CD1c-positive myeloid dendritic cell (primary cell): ENCODE measurements around the gene PRND.
A peak's percentile ranks its signal among the peaks of the same experiment; 100 is the strongest.
"Not testable (repeated sequence)": the region's sequence is repeated elsewhere in the genome, so short reads cannot be mapped to it uniquely, and the experiment has no call there.

Experiments
- DNase-seq: peaks from one replicate; pipeline ENCODE4 v3.0.0-alpha.2; 2016; ENCODE audit errors: extremely low spot score

Gene PRND

DNA sequence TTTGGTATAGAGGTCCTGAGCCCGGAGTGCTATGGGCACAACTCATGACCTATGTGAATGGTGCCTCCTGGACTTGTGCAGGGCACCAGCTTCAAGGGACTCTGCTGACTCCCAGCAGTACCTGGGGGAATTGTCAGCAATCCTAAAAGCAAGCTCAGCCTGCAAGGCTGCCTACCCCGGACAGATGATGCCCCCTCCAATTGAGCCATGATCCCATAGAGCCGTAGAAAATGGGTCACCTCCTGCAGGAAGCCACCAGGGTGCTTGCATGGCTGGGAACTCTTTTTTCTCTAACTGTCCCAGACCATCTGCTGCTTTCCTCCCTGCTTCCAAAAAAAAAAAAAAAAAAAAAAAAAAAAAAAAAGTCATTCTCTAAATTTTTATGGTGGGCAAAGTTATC lies 12.9 kb upstream of the PRND start:
- DNase-seq, result no peak

DNA sequence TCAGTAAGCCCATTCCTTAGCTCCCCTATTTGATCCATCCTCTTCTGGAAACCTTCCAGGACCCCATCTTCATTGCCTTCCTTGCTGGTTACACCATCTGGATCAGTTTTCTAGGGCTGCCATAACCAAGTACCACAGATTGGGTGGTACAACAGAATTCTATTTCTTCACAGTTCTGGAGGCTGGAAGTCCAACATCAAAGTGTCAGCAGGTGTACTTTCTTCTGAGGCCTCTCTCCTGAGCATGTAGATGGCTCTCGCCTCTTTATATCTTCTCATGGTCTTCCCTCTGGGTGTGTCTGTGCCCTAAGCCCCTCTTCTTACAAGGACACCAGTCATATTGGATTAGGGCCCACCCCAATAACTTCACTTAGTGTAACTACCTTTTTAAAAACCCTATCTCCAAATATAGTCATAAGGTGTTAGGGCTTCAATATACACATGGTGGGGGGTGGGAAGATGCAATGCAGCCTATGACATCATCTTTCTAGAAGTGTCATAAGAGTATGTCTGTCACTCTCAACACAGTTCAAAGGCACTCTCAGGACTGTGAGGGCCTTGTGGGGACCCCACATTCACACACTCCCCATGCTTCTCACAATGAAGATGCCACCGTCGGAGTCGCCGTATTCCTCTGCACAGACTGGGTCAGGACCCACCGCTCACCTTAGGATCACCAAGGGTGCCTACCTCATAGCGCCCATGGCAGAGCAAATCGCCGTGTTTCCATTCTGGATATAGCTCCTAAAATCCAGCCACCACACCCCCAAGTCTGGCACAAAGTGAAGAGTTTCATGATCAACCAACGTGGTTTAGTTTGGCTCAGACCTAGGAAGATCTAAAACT lies 12.2 kb upstream of the PRND start:
- no peak for DNase-seq

DNA sequence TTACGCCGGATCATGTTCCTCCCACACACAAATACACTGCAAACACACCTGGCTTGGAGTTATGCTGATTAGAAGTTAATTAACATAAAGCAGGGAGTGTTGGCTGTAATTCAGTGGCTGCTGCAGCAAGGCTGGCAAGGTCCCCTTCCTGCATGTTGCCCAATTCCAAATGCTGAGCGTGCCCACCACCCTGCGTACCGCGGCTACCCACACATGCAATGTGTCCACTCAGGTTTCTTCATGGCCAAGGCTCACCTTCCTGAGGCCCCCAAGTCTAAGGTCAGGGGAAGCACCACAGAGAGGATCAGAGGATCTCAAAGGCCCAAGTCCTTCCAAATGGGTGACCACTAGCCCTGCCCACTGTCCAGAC lies 11.6 kb upstream of the PRND start:
- DNase-seq, result no peak

DNA sequence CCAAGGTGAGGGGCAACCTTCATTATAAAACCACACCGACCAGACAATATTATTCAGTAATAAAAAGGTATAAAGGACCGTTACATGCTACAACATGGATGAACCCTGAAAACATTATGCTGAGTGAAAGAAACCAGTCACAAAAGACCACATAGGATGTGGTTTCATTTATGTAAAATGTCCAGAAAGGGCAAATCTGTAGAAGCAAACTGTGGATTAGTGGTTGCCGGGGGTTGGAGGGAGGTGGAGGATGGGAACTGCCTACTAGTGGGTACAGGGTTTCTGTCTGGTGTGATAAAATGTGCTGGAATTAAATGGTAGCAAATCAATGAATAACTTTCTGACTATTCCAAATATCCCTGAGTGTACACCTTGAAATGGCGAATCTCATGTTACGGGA lies 10.2 kb upstream of the PRND start:
- no peak for DNase-seq

DNA sequence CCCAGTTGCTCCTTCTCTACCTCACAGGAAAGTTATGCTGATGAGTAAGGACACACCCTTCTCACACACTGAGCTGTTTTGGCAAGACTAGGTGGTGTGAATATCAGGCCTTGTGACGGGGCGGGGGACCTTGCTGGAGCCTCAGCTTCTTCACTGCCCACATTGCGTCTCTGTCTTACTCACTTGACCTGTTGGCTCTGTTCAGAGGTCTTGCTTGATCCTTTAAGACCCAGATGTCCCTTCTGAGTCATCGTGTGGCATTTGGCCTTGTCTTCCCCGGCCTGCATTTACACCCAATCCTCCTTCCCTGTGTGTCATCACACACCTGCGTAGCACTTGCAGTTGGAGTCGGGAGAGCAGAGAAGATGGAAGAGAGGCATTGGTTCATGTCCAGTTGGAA lies 8.3 kb upstream of the PRND start:
- no peak for DNase-seq

DNA sequence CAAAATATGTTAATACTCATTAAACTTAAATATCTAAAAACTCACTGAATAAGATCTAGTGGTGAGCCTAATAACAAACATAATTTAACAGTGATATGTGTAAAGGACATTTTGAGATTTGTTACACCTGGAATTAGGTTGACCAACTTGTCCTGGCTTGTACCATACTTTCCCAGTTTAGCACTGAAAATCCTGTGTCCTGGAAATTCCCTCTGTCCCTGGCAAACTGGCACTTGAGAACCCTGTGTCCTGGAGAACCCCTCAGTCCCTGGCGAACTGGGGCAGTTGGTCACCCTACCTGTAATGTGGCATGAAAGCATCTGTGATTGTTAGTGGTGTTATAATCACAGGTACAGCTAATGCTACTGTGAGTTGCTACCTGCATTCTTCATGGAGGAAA lies 6.9 kb upstream of the PRND start:
- DNase-seq, result no peak

DNA sequence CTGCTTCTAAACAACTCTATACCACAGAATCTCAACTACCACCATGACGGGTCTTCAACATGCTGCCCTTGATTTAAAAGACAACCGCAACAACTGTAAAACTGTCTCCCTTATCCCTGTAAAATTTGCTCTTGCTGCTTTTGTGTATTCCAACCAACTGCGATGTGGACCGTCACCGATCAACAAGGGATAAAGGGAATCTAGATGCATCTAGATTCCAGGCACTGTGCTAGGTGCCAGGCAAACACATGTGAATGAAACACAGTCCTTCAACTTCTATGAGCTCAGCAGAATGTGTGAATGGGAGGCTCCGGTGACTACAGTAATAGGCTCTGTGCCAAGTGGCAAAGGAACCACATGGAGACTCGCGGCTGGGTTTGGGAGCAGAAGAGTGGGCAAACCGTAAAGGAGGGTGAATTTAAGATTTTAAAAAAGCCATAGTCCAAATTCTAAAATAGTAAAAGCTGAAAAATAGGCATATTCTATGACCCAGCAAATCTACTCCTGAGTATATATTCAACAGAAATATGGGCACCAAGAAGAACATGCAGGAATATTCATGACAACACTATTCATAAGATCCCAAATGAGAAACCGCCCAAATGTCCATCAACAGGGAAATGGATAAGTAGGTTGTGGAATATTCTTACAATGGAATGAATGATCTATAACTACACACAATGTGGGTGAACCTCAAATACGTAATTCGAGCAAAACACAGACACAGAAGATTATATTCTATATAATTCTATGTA lies 3.7 kb upstream of the PRND start:
- DNase-seq, result no peak

DNA sequence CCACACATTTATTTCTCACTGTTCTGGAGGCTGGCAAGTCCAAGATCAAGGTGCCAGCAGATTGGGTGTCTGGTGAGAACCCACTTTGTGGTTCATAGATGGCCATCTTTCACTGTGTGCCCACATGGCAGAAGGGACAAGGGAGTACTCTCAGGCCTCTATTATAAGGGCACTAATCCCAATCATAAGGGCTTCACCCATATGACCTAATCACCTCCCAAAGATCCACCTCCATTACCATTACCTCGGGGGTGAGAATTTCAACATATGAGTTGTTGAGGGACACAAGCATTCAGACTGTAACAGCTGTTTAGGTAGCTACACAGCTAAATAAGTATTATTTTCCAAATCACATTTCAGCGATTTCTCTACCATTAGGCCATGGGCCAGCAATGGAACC lies 2.5 kb upstream of the PRND start:
- DNase-seq, result no peak

DNA sequence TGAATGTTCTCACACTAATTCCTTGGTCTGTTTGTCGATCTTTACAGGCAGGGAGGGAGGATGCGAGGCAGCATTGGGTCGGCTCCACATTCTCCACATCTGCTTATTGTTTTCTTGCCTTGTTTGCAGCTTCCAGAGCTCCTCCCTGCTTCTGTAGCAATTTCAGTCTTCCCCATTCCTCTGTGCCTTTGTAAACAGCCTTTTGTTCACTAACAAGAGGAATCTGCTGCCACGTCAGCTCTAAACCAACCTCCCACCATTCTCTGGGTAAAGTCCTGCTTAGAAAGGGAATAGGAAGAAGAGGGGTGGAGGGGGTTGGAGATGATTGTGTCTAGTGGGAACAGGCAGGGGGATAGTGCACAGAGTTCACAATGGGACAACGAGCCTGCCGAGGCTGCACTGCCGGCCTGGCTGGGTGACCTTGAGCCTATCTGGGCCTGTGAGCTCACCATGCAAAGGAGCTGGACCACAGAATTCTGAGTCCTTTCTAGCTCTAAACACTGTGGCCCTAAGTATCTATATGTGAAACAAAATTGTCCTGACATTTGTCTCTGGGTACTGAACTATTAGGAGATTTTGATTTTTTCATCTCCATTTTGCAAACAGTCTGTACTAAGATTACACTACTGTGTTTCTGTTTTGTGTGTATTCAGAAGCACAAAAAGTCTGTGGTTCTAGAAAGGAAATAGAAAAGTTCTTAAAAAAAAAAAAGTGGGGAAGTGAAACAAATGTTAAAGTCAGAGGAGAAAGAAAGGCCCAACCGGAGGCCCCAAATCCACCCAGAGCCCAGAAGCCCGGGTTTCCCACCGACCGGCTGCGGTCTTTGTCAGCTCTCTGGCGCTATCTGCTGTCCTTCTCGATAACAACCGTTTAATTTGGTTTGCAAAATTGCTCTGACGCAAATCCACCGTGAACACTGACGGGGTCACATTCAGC lies 1.4 kb upstream of the PRND start:
- peak; percentile 95 for DNase-seq

DNA sequence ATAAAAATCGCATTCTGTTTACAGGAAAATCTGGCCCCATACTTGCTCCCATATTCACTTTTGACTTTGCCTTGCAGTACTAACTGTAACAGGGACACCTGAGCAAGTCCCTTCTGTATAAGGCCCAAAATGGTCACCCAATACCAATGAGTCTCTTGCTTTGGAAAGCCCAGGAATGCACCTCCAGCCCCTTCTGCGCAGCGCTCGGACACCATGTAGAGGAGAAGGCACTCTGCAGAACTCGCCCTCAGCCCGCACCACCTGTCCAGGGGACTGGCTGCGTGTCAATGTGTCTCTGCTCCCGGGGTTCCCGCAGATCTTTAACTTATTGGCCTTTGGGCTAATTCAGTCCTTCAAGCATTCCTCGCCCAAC lies 746 bp upstream of the PRND start:
- no peak for DNase-seq

DNA sequence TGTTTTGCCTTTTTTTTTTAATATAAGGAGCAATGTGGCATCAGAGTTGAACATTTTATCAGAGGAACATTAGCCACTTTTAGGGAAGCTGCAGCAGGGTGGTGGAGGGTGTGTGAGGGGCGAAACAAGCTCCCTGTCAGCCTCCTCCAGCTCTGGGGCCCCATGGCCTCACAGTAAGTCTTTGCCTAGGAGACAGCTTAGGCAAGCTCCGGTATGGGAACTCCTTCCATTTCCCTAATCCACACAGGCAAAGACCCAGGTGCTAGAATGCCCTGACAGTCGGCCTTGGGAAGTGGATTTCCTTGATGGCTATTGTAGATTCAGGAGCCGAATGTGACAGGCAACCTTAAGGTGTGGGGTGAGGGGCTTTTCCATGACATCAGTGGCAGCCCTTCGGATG lies 862 bp downstream of the PRND start:
- no peak for DNase-seq

DNA sequence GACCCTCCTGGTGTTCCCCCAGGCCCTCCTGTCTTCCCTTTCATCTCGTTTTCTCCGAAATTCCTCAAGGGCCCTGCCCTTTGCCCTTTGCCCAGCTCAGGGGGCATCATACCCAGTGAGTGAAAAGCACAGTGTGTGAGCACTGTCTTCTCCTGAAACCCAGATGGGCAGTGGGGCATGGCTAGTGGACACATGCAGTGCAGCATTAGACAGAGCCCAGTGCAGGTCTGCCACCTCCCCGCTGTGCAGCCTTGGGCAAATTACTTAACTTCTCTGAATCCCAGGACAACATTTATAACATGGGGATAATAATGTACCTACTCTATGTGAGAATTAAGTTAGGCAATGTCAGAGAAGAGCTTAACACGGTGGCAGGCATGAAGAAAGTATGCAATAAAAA lies 1.3 kb downstream of the PRND start:
- no peak for DNase-seq

DNA sequence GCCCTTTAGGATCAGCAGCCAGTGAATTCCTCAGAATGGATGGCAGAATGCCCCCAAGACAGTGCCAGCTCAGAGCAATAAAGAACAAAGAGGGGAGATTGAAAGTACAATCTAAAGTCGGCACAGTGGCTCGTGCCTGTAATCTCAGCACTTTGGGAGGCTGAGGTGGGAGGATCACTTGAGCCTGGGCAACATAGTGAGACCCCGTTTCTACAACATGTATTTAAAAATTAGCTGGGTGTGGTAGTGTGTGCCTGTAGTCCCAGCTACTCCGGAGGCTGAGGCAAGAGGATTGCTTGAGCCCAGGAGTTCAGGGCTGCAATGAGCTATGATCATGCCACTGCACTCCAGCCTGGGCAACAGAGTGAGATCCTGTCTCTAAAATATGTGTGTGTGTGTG lies 1.8 kb downstream of the PRND start:
- DNase-seq, result not testable (repeated sequence)

DNA sequence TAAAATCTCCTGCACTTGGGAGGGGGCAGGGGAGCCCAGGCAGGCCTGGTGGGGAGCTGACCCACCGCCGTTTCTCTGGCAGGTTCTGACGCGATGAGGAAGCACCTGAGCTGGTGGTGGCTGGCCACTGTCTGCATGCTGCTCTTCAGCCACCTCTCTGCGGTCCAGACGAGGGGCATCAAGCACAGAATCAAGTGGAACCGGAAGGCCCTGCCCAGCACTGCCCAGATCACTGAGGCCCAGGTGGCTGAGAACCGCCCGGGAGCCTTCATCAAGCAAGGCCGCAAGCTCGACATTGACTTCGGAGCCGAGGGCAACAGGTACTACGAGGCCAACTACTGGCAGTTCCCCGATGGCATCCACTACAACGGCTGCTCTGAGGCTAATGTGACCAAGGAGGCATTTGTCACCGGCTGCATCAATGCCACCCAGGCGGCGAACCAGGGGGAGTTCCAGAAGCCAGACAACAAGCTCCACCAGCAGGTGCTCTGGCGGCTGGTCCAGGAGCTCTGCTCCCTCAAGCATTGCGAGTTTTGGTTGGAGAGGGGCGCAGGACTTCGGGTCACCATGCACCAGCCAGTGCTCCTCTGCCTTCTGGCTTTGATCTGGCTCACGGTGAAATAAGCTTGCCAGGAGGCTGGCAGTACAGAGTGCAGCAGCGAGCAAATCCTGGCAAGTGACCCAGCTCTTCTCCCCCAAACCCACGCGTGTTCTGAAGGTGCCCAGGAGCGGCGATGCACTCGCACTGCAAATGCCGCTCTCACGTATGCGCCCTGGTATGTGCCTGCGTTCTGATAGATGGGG lies 3.0 kb downstream of the PRND start:
- no peak for DNase-seq

DNA sequence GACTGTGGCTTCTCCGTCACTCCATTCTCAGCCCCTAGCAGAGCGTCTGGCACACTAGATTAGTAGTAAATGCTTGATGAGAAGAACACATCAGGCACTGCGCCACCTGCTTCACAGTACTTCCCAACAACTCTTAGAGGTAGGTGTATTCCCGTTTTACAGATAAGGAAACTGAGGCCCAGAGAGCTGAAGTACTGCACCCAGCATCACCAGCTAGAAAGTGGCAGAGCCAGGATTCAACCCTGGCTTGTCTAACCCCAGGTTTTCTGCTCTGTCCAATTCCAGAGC lies 3.5 kb downstream of the PRND start:
- no peak for DNase-seq

DNA sequence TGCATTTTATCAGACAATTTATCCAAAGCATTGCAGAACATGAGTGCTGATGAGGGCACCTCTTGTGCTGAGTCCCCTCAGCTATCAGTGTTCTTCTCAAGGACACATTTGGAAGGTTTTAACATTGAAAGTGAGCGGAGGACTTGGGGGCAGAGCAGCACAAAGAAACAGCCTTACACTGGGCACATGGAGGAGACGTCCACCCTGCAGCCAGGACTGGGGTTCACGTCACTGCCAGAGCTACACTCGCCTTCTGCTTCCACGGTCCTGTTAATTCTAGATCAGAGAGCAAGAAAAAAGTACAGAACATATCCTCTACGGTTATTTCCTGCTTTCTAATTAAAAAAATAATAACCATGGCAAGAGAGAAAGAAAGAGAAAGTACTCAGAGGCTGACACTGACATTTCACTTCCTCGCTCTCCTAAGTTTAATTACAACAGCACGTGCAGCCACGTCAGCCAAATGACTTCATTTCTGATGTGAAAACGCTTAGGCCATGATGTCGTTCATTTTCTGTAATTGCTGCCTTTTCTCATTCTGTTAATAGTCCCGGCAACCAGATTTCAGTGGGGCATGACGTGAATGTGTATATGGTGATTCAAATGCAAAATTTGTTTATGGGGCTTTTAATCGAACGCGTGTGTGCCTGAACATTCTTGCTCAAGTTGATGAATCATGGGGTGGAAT lies 5.1 kb downstream of the PRND start:
- peak; percentile 77 for DNase-seq

DNA sequence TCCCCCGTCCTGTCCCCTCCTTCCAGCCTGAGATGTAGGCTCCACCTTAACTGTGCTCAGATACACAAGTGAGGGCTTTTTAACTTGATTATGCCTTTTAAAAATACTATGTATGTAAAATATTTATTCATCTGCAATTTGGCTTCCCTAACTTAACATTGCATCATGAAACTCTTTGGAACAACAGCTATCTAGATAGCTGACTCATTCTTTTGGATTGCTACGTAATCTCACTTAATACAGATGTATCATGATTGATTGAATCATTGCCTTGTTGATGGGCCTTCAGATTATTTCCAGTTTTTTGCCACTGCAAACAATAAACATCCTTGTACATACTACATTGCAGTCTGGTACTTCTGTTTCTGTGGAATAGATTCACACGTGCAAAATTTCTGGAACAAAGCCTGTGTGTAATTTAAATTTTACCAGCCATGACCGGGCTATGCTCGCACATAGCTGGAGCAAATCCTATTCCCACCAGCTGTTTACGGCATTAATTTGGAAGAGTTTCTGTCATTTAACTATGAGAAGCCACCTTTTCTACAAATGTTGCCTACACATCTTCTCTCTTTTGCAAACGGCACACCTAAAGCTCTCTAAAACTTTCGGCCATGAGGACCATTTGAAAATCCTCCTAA lies 6.5 kb downstream of the PRND start:
- DNase-seq, result no peak

DNA sequence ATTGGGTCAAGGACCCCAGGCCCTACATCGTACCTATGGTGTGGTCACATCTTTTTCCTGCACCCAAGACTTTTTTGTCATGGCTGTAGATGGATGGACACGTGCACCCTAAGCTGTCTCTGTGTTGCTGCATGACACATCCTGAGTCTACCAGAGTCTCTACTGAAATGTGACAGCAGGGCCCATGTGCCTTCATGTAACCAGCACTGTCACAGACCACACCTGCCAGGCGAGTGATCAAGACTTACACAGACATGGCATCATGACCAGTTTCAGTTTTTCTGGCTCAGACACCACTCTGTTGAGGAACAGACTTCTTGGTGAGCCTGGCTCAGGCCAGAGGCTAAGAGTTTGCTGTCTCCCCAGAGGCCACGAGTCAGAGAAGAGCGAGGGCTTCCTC lies 7.6 kb downstream of the PRND start:
- no peak for DNase-seq

DNA sequence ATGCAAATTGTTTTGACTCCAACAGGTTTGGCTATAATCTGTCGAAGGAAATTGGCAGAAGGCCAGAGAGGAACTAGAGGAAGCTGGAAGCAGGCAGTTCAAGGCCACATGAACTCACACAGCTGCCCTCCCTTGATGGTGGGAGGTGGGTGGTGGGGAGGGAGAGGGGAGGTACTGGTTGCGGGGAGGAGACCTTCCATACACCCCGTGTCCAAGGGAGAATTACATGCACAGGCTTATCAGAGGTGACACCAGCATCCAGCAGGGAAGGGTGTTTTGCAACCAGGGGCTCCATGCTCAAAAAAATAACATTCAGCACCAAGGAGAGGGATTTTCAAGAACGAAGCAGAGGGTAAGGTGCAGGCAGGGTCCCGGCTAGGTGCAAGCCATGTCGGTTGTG lies 9.1 kb downstream of the PRND start:
- DNase-seq, result peak; percentile 28

DNA sequence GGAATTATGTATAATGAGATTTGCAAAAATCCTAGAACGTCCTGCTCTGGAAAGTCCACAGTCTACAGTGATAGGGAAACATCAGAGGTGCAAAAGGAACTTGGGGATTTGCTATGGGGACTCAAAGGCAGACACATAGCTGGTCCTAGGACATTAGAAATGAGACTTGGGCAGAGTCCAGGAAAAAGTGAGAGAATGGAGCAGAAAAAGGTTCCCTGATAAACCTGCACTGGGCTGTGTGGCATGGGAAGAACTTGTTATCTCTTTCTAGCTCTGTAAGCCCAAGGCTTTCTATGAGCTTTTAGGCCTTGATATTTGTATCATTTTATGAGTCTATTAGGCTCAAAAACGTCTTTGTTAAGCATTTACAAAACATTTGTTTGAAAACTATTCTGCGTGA lies 15.2 kb downstream of the PRND start:
- no peak for DNase-seq
